NCI-H446 treated with DMSO at 0.1 percent for 48 hours (cell line): ENCODE measurements around the gene MX2.
"Not testable (repeated sequence)": the region's sequence is repeated elsewhere in the genome, so short reads cannot be mapped to it uniquely, and the experiment has no call there.

Source experiments
- DNase-seq: peaks from one replicate; lab custom pipeline; 2025; lab: John Stamatoyannopoulos, UW

The MX2 gene

DNA sequence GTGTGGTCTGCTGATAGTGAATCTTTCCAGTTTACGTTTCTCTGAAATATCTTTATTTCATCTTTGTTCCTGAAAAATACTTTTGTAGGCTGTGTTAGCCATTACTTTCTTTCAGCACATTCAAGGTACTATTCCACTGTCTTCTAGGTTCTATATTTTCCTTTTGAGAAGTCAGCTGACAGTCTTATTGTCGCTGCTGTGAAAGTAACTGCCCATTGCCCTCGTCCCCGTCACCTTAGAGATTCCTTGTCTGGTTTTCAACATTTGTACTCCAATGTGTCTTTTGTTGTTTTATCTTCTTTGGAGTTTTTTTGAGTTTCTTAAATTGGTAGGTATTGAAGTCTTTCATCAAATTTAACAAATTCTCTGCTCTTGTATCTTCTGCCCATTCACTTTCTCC lies 19.8 kb upstream of the MX2 start:
- DNase-seq: no peak

- no peak for DNase-seq
Measured at GRCh38 chr21:41344146-41344545, 17.7 kb upstream of the MX2 start.

GRCh38 chr21:41345356-41345755 lies 16.5 kb upstream of the MX2 start:
- DNase-seq: no peak

DNA sequence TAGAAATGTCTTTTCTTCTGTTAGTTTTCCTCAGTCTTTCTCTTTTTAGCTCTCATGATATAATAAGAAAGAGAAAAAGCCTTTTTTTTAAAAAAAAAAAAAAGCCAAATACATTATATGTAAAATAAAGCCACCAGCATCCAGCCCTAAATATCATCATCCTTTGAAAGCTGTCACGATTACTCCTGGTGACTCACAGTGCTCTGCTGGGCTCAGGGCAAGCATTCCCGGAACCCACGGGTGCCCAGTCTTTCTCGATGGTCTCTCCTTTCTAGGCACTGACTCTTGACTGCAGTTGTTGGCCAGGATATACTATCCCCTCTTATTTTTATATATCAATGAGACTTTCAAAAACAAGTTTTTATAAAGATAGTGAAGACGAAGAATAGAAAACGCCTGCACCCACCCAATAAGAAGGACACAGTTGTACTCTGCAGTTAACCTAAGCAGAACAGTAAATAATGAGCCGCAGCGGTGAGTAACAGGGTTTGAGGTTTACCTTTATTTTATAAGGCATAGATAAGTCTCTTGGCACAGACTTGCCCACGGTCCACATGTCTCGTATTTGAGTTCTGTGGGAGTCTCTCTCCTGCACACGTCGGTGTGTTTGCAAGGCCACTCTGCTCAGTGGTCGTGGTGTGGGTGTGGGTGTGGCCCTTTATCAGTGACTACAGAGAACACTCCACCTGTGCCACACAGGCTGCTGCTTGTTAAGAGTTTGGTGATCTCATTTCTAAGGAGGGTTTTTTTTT lies 15.7 kb upstream of the MX2 start:
- DNase-seq: no peak

DNA sequence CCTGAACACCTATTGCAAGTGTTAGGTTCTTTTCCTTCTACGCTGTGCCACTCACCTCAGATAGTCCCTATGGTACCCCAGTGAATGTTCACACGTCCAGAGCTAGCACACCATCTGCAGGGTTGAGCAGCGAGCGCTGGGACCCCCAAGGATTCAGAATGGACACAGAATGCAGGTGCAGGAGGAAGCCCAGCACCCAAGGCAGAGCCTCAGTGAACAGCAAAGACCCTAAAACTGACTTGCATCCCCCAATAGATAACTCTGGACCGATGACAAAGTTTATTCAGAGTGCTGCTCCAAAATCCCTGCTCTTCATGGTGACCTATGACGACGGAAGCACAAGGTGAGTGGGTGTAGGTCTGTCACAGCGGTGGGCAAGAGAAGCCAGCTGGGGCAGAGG lies 15.1 kb upstream of the MX2 start:
- DNase-seq: no peak

DNA sequence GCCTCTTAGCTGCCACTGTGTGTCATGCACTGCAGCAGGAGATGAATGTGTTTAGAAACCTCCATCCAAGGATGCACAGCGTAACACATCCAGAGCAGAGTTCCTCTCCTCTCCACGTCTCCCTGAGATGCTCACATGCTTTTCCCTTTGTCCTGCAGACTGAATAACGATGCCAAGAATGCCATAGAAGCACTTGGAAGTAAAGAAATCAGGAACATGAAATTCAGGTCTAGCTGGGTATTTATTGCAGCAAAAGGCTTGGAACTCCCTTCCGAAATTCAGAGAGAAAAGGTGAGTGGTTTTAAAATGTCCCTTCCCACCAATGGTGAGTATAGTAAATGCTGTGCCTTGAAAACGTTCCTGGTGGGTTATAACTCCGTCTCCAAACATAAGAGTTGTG lies 13.4 kb upstream of the MX2 start:
- no peak for DNase-seq

GRCh38 chr21:41349126-41349525 lies 12.7 kb upstream of the MX2 start:
- no peak for DNase-seq

DNA sequence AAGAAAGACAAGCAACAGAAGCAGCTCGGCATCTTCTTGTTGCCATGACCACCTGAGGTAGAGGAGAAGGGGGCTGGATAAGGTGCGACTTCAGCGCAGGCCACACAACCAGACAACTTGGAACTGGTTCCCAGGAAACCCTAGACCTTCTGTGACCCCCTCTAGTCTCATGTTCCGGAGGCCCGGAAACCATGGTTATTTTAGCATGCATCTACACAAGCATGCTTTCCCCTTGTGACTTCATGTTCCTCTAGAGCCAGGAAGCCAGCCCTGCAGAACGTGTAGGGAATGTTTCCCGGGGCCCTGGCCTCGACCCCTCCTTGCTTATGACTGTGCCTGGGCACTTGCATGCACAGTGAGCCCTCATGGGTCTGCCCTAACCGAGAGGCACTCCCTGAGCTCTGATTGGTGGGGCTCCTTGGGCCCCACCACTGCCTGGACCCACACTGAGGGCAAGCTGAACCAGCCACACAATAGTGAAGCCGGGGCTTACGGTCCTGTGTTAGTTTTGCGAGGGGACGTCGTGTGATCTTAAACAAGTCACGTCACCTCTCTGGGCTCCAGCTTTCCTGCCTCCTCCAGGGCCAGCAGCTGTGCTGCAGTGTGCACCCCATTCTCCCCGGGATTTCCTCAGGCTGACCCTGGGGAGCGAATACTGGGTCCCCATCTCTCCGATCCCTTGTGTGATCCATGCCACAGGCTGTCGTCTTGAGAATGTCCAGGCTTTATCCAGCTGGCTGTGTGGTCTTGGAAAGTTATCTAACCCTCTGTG lies 12.0 kb upstream of the MX2 start:
- DNase-seq: no peak

DNA sequence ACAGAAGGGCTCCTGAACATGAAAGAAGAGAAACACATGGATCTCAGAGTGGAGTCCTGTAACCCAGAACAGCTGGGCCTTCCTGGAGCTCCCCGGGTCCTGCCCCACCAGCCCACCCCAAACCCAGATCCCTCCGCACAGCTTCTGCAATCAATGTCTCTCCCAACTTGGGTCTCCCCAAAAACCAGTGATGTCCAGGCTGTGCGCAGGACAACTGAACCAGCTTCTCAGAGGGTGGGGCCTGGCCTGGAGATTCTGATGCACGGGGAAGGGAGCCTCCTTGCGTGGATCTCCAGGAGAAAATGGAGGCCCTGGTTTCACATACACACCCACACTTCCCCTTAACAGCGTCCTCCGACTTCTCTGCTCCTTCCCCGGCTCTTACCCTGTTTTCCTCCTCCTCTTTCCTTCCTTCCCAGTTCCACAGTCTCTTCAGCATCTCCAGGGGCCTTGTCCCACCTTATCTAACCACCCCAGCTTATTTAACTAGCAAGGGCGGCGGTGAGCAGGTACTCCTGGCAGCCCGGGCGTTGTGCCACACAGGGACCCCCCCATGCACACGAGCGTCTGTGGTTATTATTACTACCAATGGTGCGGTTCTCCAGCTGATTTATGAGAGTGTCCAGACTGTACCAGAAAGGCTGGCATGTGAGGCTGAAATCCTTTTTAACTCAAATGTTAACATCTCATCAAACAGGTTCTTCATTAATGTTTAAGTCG lies 11.2 kb upstream of the MX2 start:
- no peak for DNase-seq

DNA sequence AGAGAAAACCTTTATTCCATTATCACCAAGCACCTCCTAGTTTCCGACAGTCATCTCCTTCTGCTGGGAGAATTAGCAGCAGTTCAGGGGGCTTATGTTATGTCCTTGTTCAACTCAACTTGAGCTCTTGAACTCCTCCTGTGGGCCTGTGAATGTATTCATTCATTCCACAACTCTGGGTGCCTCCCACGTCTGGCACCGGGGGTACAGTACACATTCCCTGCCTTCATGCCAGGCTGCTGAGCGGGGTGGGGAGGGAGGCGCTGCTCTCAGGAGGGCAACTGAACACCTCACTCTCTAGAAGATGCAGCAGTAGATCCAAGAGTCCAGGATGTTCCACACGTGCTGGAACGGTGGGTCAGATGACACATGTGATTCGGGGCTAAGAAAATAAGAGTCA lies 4.3 kb upstream of the MX2 start:
- no peak for DNase-seq

DNA sequence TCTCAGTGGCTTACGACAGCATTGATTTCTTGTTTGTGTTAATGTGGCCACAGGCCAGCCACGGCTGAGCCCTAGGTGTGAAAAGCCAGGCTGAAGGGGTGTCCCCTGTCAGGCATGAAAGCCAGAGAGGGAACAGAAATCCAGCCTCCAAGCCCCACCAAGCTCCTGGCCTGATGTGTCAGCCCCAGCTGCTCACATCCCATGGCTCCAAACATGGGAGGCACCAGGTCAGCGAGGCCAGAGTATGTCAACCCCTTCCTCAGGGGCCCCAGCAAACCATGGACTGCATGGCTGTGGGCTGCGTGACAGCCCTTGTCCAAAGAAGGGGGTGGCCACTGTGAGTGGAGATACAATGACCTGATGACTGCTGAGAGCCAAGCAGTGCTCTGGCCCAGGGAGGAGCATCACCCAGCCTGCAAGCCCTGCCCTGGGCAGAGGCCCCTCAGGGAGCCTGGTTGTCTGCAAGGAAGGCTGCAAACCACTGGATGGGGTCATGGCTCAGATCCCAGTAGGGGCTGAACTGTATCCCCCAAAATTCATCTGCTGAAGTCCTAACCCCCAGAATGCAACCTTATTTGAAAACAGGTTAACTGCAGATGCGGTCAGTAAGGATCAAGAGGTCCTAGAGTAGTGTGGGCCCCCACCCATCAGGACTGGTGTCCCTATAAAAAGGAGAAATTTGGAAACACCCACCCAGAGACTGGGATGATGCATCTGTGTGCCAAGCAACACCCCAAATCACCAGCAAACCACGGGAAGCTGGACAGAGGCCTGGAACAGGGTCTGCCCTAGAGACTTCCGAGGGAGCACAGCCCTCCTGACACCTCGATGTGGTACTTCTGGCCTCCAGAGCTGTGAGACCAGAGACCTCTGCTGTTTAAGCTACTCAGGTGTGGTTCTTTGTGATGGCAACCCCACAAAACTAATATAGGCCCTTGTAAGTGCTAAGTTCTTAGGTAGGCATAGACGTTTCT lies 3.3 kb upstream of the MX2 start:
- no peak for DNase-seq

DNA sequence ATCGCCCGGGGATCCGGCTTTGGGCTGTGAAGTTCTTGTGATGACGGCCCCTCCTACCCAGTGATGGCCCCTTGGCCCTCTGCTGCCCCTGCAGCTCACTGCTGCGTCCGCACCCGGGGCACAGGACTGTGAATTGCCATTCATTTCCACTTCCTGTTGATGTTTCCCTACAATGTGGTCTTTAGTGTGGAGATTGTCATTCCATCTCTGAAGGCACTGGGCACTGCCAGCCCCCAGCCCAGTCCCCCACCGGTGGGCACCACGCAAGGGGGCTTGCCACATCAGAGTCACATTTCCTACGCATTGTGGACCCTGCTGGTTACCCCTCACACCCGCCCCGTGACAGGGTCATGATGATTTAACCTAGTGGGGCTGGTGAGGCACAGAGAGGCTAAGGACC lies 2.5 kb upstream of the MX2 start:
- DNase-seq: no peak

GRCh38 chr21:41359754-41360071 lies 2.1 kb upstream of the MX2 start:
- not testable (repeated sequence) for DNase-seq

DNA sequence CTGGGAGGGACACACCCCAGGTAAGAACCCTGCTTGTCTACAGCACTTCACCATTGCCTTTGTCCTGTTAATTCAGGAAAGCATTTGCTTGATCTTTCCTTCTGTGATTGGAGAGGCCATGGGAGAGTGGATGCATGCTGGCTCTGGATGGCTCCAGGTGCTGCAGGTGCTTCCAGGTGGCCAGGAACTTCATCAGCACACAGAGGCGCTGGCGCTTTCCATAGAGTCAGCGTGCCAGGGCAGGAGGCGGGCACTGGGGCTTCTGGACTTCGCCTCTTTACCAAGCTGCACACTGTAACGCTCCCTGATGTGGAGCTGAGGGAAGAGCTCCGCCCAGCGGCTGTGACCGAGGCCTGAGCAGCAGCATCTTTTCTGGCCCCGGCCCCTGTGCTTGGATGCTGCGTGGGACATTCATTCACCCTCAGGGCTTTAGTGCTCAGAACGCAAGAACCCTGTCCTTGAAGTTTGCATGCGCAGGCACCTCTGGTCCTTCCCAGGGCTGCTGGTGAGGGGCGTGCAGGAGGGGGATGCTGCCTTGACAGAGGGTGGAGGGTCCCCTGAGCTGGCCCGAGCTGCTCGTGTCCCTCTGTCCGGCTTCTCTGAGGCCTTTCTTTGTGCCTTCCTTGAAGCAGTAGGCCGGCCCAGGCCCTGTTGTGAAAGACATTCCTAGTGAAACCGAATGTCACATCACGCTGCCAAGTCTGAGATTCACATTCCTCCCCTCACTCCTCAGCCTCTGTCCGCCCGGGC lies 1.6 kb upstream of the MX2 start:
- DNase-seq: no peak

- DNase-seq: no peak
Measured at GRCh38 chr21:41361053-41361785, 608 bp upstream of the MX2 start.

- DNase-seq: no peak
Measured at GRCh38 chr21:41362605-41363369, 960 bp downstream of the MX2 start.

DNA sequence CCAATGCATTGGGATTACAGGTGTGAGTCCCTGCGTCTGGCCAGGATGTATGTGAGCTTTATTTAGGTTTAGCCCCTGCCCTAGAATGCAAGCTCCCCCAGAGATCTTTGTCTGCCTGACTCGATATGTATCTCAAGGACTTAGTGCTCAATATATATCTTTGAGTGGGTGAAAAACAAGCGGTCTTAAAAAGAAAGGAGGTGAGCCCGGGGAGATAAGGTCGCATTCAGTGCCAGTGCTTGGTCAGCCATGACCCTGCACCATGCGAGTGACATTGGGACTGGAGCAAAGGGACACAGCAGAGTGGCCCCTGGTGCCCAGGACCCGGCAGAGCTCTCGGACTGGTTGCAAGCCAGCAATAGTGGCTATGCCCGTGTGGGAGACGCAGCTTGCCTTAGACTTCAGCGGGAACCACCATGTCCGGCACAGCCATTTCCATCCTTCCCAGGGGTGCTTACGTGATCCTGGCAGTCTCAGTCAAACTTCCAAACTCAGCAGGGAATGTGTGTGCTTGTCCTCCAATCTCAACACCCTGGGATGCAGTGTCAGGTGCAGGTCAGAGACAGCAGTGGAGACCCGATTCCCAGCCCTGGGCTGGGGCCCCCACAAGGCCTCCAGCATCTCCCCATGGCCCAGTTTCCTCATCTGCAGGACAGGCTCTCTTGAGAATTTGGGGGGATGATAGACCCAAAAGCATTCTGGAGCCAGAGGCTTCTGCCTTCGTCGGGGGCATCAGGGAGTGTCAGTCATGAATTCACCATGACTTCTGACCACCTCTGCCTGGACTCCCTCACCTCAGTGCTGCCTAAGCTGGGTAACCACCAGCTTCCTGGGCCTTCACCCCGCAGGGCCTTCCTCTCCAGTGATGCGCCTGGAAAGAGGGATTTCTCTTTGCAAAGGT lies 1.8 kb downstream of the MX2 start:
- no peak for DNase-seq

DNA sequence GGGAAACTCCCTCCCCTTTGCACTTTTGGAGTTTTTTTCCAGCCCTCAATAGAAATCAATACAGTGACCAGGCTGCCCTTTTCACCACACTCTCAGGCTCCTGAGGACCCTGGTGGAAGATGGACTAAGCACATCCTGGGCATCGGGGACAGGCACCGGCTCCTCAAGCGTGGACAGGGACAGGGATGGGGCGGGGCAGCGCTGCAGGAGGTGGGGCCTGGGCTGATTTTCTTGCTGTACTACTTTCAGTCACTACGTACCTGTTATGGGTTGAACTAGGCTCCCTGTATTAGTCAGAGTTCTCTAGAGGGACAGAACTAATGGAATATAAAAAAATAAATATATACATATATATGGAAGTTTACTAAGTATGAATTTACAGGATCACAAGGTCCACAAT lies 2.5 kb downstream of the MX2 start:
- no peak for DNase-seq
